Adrenal gland (tissue), 5 donors: ENCODE data around the gene ICOSLG.

ENCODE experiments used
- POLR2A ChIP-seq, 2 donors: fragments of 450-650 bp; IDR thresholded peaks; one replicate each; pipeline ENCODE4 v1.6.1; 2017; ENCODE audit warnings: antibody characterized with exemption in 2 of 2, mild to moderate bottlenecking in 2 of 2, moderate library complexity in 1 of 2
- TF ChIP-seq, protein P1 (sequence below), 6 experiments: fragments of 450-650 bp in 4 of 6; fragments of 200-600 bp in 2 of 6; sonication (generic) in 1 of 6; IDR thresholded peaks; 1 replicate in 5 of 6; 2 replicates in 1 of 6; pipeline versions ENCODE4 v1.5.1 to v1.8.0; 2016 to 2021; ENCODE audit warnings: antibody characterized with exemption in 6 of 6, mild to moderate bottlenecking in 2 of 6, moderate library complexity in 1 of 6
- donor health status: DM: no; HTN: no; CAD: no.

DNA sequence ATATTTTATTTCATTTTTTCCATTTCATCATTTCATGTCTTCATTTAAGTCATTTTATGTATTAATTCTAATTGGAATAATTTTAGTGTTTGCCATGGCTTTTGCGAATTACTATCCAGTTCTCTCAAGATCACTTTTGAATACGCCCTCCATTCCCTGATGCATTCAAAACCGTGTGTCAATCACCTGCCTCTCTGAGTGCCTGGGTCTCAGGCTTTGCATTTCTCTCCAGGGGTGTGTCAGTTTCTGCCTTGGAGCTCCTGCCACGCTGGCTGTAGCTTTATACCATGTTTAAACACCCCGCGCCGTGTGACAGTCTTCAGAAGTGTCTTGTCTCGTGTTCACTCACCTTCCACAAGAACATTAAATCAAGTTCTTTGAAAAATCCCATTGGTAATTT is 28.3 kb upstream of the ICOSLG start:
- TF ChIP-seq, protein P1, sequence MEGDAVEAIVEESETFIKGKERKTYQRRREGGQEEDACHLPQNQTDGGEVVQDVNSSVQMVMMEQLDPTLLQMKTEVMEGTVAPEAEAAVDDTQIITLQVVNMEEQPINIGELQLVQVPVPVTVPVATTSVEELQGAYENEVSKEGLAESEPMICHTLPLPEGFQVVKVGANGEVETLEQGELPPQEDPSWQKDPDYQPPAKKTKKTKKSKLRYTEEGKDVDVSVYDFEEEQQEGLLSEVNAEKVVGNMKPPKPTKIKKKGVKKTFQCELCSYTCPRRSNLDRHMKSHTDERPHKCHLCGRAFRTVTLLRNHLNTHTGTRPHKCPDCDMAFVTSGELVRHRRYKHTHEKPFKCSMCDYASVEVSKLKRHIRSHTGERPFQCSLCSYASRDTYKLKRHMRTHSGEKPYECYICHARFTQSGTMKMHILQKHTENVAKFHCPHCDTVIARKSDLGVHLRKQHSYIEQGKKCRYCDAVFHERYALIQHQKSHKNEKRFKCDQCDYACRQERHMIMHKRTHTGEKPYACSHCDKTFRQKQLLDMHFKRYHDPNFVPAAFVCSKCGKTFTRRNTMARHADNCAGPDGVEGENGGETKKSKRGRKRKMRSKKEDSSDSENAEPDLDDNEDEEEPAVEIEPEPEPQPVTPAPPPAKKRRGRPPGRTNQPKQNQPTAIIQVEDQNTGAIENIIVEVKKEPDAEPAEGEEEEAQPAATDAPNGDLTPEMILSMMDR (IDR thresholded peaks at IDR 0.05): no peak
- TF ChIP-seq POLR2A (IDR thresholded peaks at IDR 0.05): no peak
